Cardiac fibroblast (primary cell): Measurements from ENCODE around the gene PRIMA1.

Experiments
- DNase-seq, 2 donors: peaks; one replicate each; pipeline versions ENCODE4 v3.0.0 to v3.0.0-alpha.2; 2010; ENCODE audit warnings: low read depth in 2 of 2
- H3K4me3 ChIP-seq, 2 donors: replicated peaks in 1 of 2; 1 replicate in 1 of 2; 2 replicates in 1 of 2; pipeline ENCODE4 v1.5.1; 2011; ENCODE audit warnings: low read depth in 2 of 2, low read length in 2 of 2, mild to moderate bottlenecking in 2 of 2, moderate library complexity in 1 of 2
- CTCF ChIP-seq: IDR thresholded peaks from one replicate; pipeline ENCODE4 v1.5.1; 2011; ENCODE audit warnings: low read depth, mild to moderate bottlenecking, low read length, inconsistent platforms

PRIMA1 gene

GRCh38 chr14:93775744-93776143 is 12.5 kb downstream of the PRIMA1 start:
- TF ChIP-seq CTCF, result no peak
- no peak overlapping the region for H3K4me3 ChIP-seq
- DNase-seq, result no peak

GRCh38 chr14:93775158-93775557 is 13.1 kb downstream of the PRIMA1 start:
- DNase-seq, result no peak
- TF ChIP-seq CTCF, result no peak

GRCh38 chr14:93772263-93772662 is 16.0 kb downstream of the PRIMA1 start:
- TF ChIP-seq CTCF, result no peak
- no peak overlapping the region for H3K4me3 ChIP-seq
- DNase-seq, result no peak

More at GRCh38 chr14:93775158-93775557, 13.1 kb downstream of the PRIMA1 start:
- no peak overlapping the region for H3K4me3 ChIP-seq

- H3K4me3 ChIP-seq, result no peak overlapping the region
- TF ChIP-seq CTCF, result no peak
- DNase-seq, result no peak
Measured at GRCh38 chr14:93765970-93766369, 22.3 kb downstream of the PRIMA1 start.

- no peak for TF ChIP-seq CTCF
- H3K4me3 ChIP-seq, result no peak overlapping the region
- no peak for DNase-seq
Measured at GRCh38 chr14:93765155-93765554, 23.1 kb downstream of the PRIMA1 start.

GRCh38 chr14:93764211-93764659 is 24.1 kb downstream of the PRIMA1 start:
- no peak overlapping the region for H3K4me3 ChIP-seq
- no peak for TF ChIP-seq CTCF
- DNase-seq, result peak in 1 of 2 donors; percentile 32

GRCh38 chr14:93759719-93760307 is 28.5 kb downstream of the PRIMA1 start:
- DNase-seq, result no peak
- no peak overlapping the region for H3K4me3 ChIP-seq
- no peak for TF ChIP-seq CTCF
